CD4-positive, alpha-beta T cell (primary cell): ENCODE measurements around the gene IQCM. TPM values are rescaled to one million over a fixed set of nuclear protein-coding genes. Genes with fewer than 3 reads are reported as not detected.

Experiments
- ATAC-seq: fragments of 200-7000 bp; cut with Tn5 transposase; one replicate; pipeline ENCODE4 v1.10.0; 2022; ENCODE audit warnings: mild to moderate bottlenecking; ENCODE audit not compliant: poor library complexity
- CTCF ChIA-PET: fragments of 350-600 bp; sonication (Branson Sonifier 250); formaldehyde crosslinking; loops from one replicate; lab custom pipeline; 2021; ENCODE audit warnings: antibody characterized with exemption, inconsistent platforms; lab: Charles Lee
- POLR2A ChIA-PET: fragments of 350-600 bp; sonication (Branson Sonifier 250); formaldehyde crosslinking; loops from one replicate; lab custom pipeline; 2021; ENCODE audit warnings: antibody characterized with exemption, inconsistent platforms; lab: Charles Lee
- DNase-seq, 14 experiments: peaks; one replicate each; pipeline ENCODE4 v3.0.0-alpha.2; 2013 to 2020; ENCODE audit warnings: mixed read lengths in 2 of 14
- H3K27ac ChIP-seq, 2 donors: one replicate each; pipeline versions ENCODE4 v1.5.1 to v1.7.0; 2013; ENCODE audit warnings: low read length in 2 of 2, low read depth in 1 of 2, mild to moderate bottlenecking in 1 of 2
- H3K27me3 ChIP-seq, 2 experiments: 1 replicate in 1 of 2; 2 replicates in 1 of 2; pipeline versions ENCODE4 v1.6.1 to v1.7.0; 2013; ENCODE audit warnings: low read length in 2 of 2, control low read depth in 1 of 2, mild to moderate bottlenecking in 1 of 2, moderate library complexity in 1 of 2; ENCODE audit not compliant: insufficient read depth in 2 of 2, control insufficient read depth in 1 of 2
- H3K36me3 ChIP-seq: one replicate; pipeline ENCODE4 v1.6.1; 2013; ENCODE audit warnings: low read length, control low read depth; ENCODE audit not compliant: insufficient read depth
- H3K4me1 ChIP-seq: one replicate; pipeline ENCODE4 v1.6.1; 2013; ENCODE audit warnings: low read length, control low read depth; ENCODE audit not compliant: insufficient read depth
- H3K4me3 ChIP-seq: one replicate; pipeline ENCODE4 v1.5.1; 2013; ENCODE audit warnings: mild to moderate bottlenecking, low read length, moderate library complexity
- H3K9me3 ChIP-seq, 2 experiments: 1 replicate in 1 of 2; 2 replicates in 1 of 2; pipeline versions ENCODE4 v1.6.1 to v1.7.0; 2013; ENCODE audit warnings: low read length in 2 of 2, mild to moderate bottlenecking in 2 of 2, control low read depth in 1 of 2, moderate library complexity in 1 of 2; ENCODE audit not compliant: control insufficient read depth in 1 of 2, insufficient read depth in 1 of 2
- H3K27ac Mint-ChIP-seq: one replicate; pipeline ENCODE4 v1.8.0; 2020; ENCODE audit warnings: mixed read lengths
- H3K27me3 Mint-ChIP-seq: one replicate; pipeline ENCODE4 v1.8.0; 2021; ENCODE audit warnings: mixed read lengths
- H3K36me3 Mint-ChIP-seq: one replicate; pipeline ENCODE4 v1.8.0; 2021; ENCODE audit warnings: low read depth, mixed read lengths
- H3K4me1 Mint-ChIP-seq: one replicate; pipeline ENCODE4 v1.8.0; 2021; ENCODE audit warnings: low read depth, mixed read lengths
- H3K4me3 Mint-ChIP-seq: one replicate; pipeline ENCODE4 v1.8.0; 2020; ENCODE audit warnings: mild to moderate bottlenecking, mixed read lengths
- H3K9me3 Mint-ChIP-seq: one replicate; pipeline ENCODE4 v1.8.0; 2020; ENCODE audit warnings: mixed read lengths
- intact Hi-C, 2 experiments: fragments of 100-400 bp; cut with DNase I in 1 of 2; cut with micrococcal nuclease in 1 of 2; formaldehyde crosslinking; loops; one replicate each; pipeline versions ENCODE4 v1.15.1 to v1.9.0; 2023 to 2025; cut with DNase I, micrococcal nuclease
- total RNA-seq, 174 experiments: library from RNA in 2 of 174; stranded (reverse) in 2 of 174; gene quantifications; one replicate each; pipeline ENCODE4 v1.2.3 and lab custom pipeline; 2021 to 2026
- TF ChIP-seq, protein P1 (sequence below): fragments of 200-600 bp; IDR thresholded peaks from one replicate; pipeline ENCODE4 v1.8.0; 2022; ENCODE audit warnings: antibody characterized with exemption, mild to moderate bottlenecking

The IQCM gene
- total RNA-seq, 2 experiments from 2014 or later, result not detected

GRCh38 chr4:149835280-149835679 is 19.6 kb upstream of the IQCM start:
- Mint-ChIP-seq H3K27ac (no peak overlapping the region), H3K4me1 (no peaks in the 10 kb centered on the region), H3K4me3 (no peak overlapping the region), H3K36me3 (no peaks in the 10 kb centered on the region), H3K9me3 (no peaks in the 10 kb centered on the region), H3K27me3 (no peaks in the 10 kb centered on the region)
- Histone ChIP-seq H3K27ac (no peak overlapping the region), H3K27me3 (no peaks in the 10 kb centered on the region), H3K9me3 (peaks cover 0 to 10% of the 10 kb centered on the region in 2 experiments), H3K36me3 (no peaks in the 10 kb centered on the region), H3K4me1 (no peaks in the 10 kb centered on the region), H3K4me3 (no peak overlapping the region)
- ChIA-PET POLR2A (no interaction called here), CTCF (no interaction called here)
- ATAC-seq (no peak), DNase-seq (peak in 2 of 14 experiments; percentile 0 to 2)
- intact Hi-C loops, result no loop called here
- TF ChIP-seq, protein P1, sequence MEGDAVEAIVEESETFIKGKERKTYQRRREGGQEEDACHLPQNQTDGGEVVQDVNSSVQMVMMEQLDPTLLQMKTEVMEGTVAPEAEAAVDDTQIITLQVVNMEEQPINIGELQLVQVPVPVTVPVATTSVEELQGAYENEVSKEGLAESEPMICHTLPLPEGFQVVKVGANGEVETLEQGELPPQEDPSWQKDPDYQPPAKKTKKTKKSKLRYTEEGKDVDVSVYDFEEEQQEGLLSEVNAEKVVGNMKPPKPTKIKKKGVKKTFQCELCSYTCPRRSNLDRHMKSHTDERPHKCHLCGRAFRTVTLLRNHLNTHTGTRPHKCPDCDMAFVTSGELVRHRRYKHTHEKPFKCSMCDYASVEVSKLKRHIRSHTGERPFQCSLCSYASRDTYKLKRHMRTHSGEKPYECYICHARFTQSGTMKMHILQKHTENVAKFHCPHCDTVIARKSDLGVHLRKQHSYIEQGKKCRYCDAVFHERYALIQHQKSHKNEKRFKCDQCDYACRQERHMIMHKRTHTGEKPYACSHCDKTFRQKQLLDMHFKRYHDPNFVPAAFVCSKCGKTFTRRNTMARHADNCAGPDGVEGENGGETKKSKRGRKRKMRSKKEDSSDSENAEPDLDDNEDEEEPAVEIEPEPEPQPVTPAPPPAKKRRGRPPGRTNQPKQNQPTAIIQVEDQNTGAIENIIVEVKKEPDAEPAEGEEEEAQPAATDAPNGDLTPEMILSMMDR, result no peak

- ChIA-PET CTCF (no interaction called here), POLR2A (no interaction called here)
- H3K27ac Mint-ChIP-seq, result no peak overlapping the region
- H3K27me3 Mint-ChIP-seq, result no peaks in the 10 kb centered on the region
- Histone ChIP-seq H3K4me1 (no peaks in the 10 kb centered on the region), H3K4me3 (no peak overlapping the region), H3K36me3 (no peaks in the 10 kb centered on the region), H3K27ac (no peak overlapping the region), H3K27me3 (no peaks in the 10 kb centered on the region), H3K9me3 (peaks cover 0 to 10% of the 10 kb centered on the region in 2 experiments)
- H3K36me3 Mint-ChIP-seq, result no peaks in the 10 kb centered on the region
- TF ChIP-seq, protein P1, result no peak
- no peak for ATAC-seq
- DNase-seq, result no peak
- H3K4me3 Mint-ChIP-seq, result no peak overlapping the region
- intact Hi-C loops, result no loop called here
- H3K9me3 Mint-ChIP-seq, result no peaks in the 10 kb centered on the region
- H3K4me1 Mint-ChIP-seq, result no peaks in the 10 kb centered on the region
Measured at GRCh38 chr4:149831656-149832208, 16.1 kb upstream of the IQCM start.

- intact Hi-C loops, result no loop called here
- H3K9me3 Mint-ChIP-seq, result no peaks in the 10 kb centered on the region
- H3K4me3 ChIP-seq, result no peak overlapping the region
- H3K4me3 Mint-ChIP-seq, result no peak overlapping the region
- H3K27me3 Mint-ChIP-seq, result no peaks in the 10 kb centered on the region
- no peak overlapping the region for H3K27ac ChIP-seq
- no peaks in the 10 kb centered on the region for H3K36me3 ChIP-seq
- ChIA-PET POLR2A (no interaction called here), CTCF (no interaction called here)
- TF ChIP-seq, protein P1, result no peak
- H3K4me1 ChIP-seq, result no peaks in the 10 kb centered on the region
- no peak for DNase-seq
- H3K4me1 Mint-ChIP-seq, result no peaks in the 10 kb centered on the region
- no peak overlapping the region for H3K27ac Mint-ChIP-seq
- H3K9me3 ChIP-seq, result peaks cover 0 to 10% of the 10 kb centered on the region in 2 experiments
- no peaks in the 10 kb centered on the region for H3K36me3 Mint-ChIP-seq
- H3K27me3 ChIP-seq, result no peaks in the 10 kb centered on the region
- no peak for ATAC-seq
Measured at GRCh38 chr4:149830823-149831222, 15.2 kb upstream of the IQCM start.
